DOHH2 (cell line): ENCODE data around the gene PTPRN2.

Source experiments
- H3F3A ChIP-seq: fragments of 200-600 bp; sonication (generic), shearing (Covaris generic); 2 replicates; pipeline ENCODE4 v1.6.0; 2016; ENCODE audit warnings: antibody characterized with exemption, mild to moderate bottlenecking; ENCODE audit not compliant: control insufficient read depth, insufficient read depth
- H3K27ac ChIP-seq: fragments of 200-600 bp; sonication (generic); 2 replicates; pipeline ENCODE4 v1.5.1; 2014; ENCODE audit warnings: low read depth, mild to moderate bottlenecking, low read length, moderate library complexity
- H3K27me3 ChIP-seq: fragments of 200-600 bp; sonication (generic); 2 replicates; pipeline ENCODE4 v1.6.1; 2014; ENCODE audit warnings: mild to moderate bottlenecking, low read length, mixed read lengths; ENCODE audit not compliant: control insufficient read depth
- H3K36me3 ChIP-seq: fragments of 200-600 bp; sonication (generic); 2 replicates; pipeline ENCODE4 v1.6.1; 2014; ENCODE audit warnings: mild to moderate bottlenecking, low read length, moderate library complexity, mixed read lengths; ENCODE audit not compliant: control insufficient read depth
- H3K4me1 ChIP-seq: fragments of 200-600 bp; sonication (generic); 2 replicates; pipeline ENCODE4 v1.6.1; 2014; ENCODE audit warnings: mild to moderate bottlenecking, low read length, mixed read lengths; ENCODE audit not compliant: control insufficient read depth
- H3K4me2 ChIP-seq: fragments of 200-600 bp; sonication (generic); 2 replicates; pipeline ENCODE4 v1.6.0; 2014; ENCODE audit warnings: mild to moderate bottlenecking, low read length, moderate library complexity
- H3K4me3 ChIP-seq: fragments of 200-600 bp; sonication (generic); 2 replicates; pipeline ENCODE4 v1.5.1; 2014; ENCODE audit warnings: mild to moderate bottlenecking, low read length, mixed read lengths
- H3K79me2 ChIP-seq: fragments of 200-600 bp; sonication (generic); 2 replicates; pipeline ENCODE4 v1.6.1; 2014; ENCODE audit warnings: mild to moderate bottlenecking, low read length, mixed read lengths; ENCODE audit not compliant: control insufficient read depth
- H3K9me2 ChIP-seq: fragments of 200-600 bp; sonication (generic); replicated peaks from 2 replicates; pipeline ENCODE4 v1.6.1; 2014; ENCODE audit warnings: mild to moderate bottlenecking, low read length, mixed read lengths; ENCODE audit not compliant: control insufficient read depth
- H3K9me3 ChIP-seq: fragments of 200-600 bp; sonication (generic); 2 replicates; pipeline ENCODE4 v1.6.1; 2014; ENCODE audit warnings: antibody characterized with exemption, low read length, mixed read lengths; ENCODE audit not compliant: control insufficient read depth, insufficient read depth
- H4K20me1 ChIP-seq: fragments of 200-600 bp; sonication (generic); 2 replicates; pipeline ENCODE4 v1.6.0; 2014; ENCODE audit warnings: low read depth, mild to moderate bottlenecking, antibody characterized with exemption, low read length, moderate library complexity; ENCODE audit not compliant: control insufficient read depth, insufficient read depth
- EZH2phosphoT487 ChIP-seq: fragments of 200-600 bp; sonication (generic); IDR thresholded peaks from 2 replicates; pipeline ENCODE4 v1.6.1; 2017; ENCODE audit warnings: borderline replicate concordance, mild to moderate bottlenecking, antibody characterized with exemption, low read length, moderate library complexity, mixed read lengths
- TF ChIP-seq, protein P1 (sequence below): fragments of 200-600 bp; sonication (generic); IDR thresholded peaks from one replicate; pipeline ENCODE4 v1.5.1; 2014; ENCODE audit warnings: antibody characterized with exemption, mild to moderate bottlenecking, low read depth, low read length; ENCODE audit not compliant: poor library complexity, severe bottlenecking

Gene PTPRN2

DNA sequence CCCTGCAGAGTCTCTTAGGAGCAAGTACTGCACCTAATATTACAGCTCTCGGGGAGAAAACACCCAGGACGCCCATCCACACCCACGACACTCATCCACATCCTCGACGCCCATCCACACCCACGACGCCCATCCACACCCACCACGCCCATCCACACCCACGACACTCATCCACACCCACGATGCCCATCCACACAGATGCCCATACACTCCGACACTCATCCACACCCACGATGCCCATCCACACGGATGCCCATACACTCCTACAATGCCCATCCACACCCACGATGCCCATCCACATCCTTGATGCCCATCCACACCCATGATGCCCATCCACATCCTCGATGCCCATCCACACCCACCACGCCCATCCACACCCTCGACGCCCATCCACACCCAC is 503.1 kb downstream of the PTPRN2 start:
- H3K4me3 ChIP-seq, result no peak overlapping the region
- no peaks in the 10 kb centered on the region for H3K79me2 ChIP-seq
- no peaks in the 10 kb centered on the region for H3K4me1 ChIP-seq
- H3F3A ChIP-seq, result no peaks in the 10 kb centered on the region
- H3K9me3 ChIP-seq, result peaks cover 57% of the 10 kb centered on the region
- H3K27ac ChIP-seq, result no peak overlapping the region
- no peaks in the 10 kb centered on the region for H3K27me3 ChIP-seq
- H3K36me3 ChIP-seq, result no peaks in the 10 kb centered on the region
- H4K20me1 ChIP-seq, result no peaks in the 10 kb centered on the region
- TF ChIP-seq, protein P1, sequence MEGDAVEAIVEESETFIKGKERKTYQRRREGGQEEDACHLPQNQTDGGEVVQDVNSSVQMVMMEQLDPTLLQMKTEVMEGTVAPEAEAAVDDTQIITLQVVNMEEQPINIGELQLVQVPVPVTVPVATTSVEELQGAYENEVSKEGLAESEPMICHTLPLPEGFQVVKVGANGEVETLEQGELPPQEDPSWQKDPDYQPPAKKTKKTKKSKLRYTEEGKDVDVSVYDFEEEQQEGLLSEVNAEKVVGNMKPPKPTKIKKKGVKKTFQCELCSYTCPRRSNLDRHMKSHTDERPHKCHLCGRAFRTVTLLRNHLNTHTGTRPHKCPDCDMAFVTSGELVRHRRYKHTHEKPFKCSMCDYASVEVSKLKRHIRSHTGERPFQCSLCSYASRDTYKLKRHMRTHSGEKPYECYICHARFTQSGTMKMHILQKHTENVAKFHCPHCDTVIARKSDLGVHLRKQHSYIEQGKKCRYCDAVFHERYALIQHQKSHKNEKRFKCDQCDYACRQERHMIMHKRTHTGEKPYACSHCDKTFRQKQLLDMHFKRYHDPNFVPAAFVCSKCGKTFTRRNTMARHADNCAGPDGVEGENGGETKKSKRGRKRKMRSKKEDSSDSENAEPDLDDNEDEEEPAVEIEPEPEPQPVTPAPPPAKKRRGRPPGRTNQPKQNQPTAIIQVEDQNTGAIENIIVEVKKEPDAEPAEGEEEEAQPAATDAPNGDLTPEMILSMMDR, result no peak
- no peak for TF ChIP-seq EZH2phosphoT487
- no peak overlapping the region for H3K4me2 ChIP-seq
- no peaks in the 10 kb centered on the region for H3K9me2 ChIP-seq

GRCh38 chr7:158083526-158084310 is 503.9 kb downstream of the PTPRN2 start:
- Histone ChIP-seq H3K4me2 (no peak overlapping the region), H3F3A (no peaks in the 10 kb centered on the region), H3K9me3 (peaks cover 57% of the 10 kb centered on the region), H3K36me3 (no peaks in the 10 kb centered on the region), H4K20me1 (no peaks in the 10 kb centered on the region), H3K4me1 (no peaks in the 10 kb centered on the region), H3K27ac (no peak overlapping the region), H3K27me3 (no peaks in the 10 kb centered on the region), H3K4me3 (no peak overlapping the region), H3K79me2 (no peaks in the 10 kb centered on the region), H3K9me2 (no peaks in the 10 kb centered on the region)
- TF ChIP-seq EZH2phosphoT487, result no peak
- TF ChIP-seq, protein P1, result no peak

- Histone ChIP-seq H3K4me1 (no peaks in the 10 kb centered on the region), H3F3A (no peaks in the 10 kb centered on the region), H4K20me1 (no peaks in the 10 kb centered on the region), H3K9me3 (peaks cover 62% of the 10 kb centered on the region), H3K4me2 (no peak overlapping the region), H3K27me3 (no peaks in the 10 kb centered on the region), H3K9me2 (no peaks in the 10 kb centered on the region), H3K36me3 (no peaks in the 10 kb centered on the region), H3K4me3 (no peak overlapping the region), H3K79me2 (no peaks in the 10 kb centered on the region), H3K27ac (no peak overlapping the region)
- TF ChIP-seq EZH2phosphoT487, result no peak
- TF ChIP-seq, protein P1, result no peak
Observed at GRCh38 chr7:158082761-158083160, 504.9 kb downstream of the PTPRN2 start.
